Thyroid gland (tissue), 4 donors: Measurements from ENCODE around the gene SOCS1. TPM values are rescaled to one million over a fixed set of nuclear protein-coding genes. Genes with fewer than 3 reads are reported as not detected.
A peak's percentile ranks its signal among the peaks of the same experiment; 100 is the strongest.

Experiments used
- DNase-seq, 2 donors: peaks; one replicate each; pipeline ENCODE4 v3.0.0-alpha.2; 2019
- H3K27ac ChIP-seq, 3 donors: fragments of 200-600 bp; sonication (generic); 1 replicate in 2 of 3; 2 replicates in 1 of 3; pipeline ENCODE4 v1.5.1; 2016 to 2019; ENCODE audit warnings: mild to moderate bottlenecking in 1 of 3, moderate library complexity in 1 of 3
- H3K27me3 ChIP-seq: fragments of 200-600 bp; sonication (generic); one replicate; pipeline ENCODE4 v1.5.1; 2019
- H3K36me3 ChIP-seq, 2 donors: fragments of 200-600 bp; sonication (generic); one replicate each; pipeline ENCODE4 v1.5.1; 2016 to 2019
- H3K4me1 ChIP-seq, 2 donors: fragments of 200-600 bp; sonication (generic); one replicate each; pipeline ENCODE4 v1.5.1; 2017 to 2019
- H3K4me3 ChIP-seq, 3 donors: fragments of 200-600 bp; sonication (generic); replicated peaks in 1 of 3; 1 replicate in 2 of 3; 2 replicates in 1 of 3; pipeline ENCODE4 v1.5.1; 2016; ENCODE audit warnings: mild to moderate bottlenecking in 1 of 3
- H3K9me3 ChIP-seq: fragments of 200-600 bp; sonication (generic); one replicate; pipeline ENCODE4 v1.5.1; 2017
- POLR2A ChIP-seq, 2 donors: fragments of 450-650 bp; IDR thresholded peaks; one replicate each; pipeline ENCODE4 v1.6.1; 2017; ENCODE audit warnings: antibody characterized with exemption in 2 of 2, mild to moderate bottlenecking in 2 of 2, moderate library complexity in 1 of 2
- WGBS, 2 donors: methylation state at CpG; one replicate each; pipeline ENCODE4 v1.1.5; 2017; 5-methylcytosine and 5-hydroxymethylcytosine counted together
- intact Hi-C: fragments of 100-400 bp; cut with DNase I; formaldehyde crosslinking; loops from one replicate; pipeline ENCODE4 v1.15.1; 2023
- total RNA-seq, 4 donors: library from RNA; depleted of rRNA; stranded (reverse); fragments of >200 nt; gene quantifications; one replicate each; pipeline ENCODE4 v1.2.3, GENCODE V29; 2016
- TF ChIP-seq, protein P1 (sequence below), 6 experiments: fragments of 200-600 bp in 3 of 6; fragments of 450-650 bp in 3 of 6; sonication (generic) in 3 of 6; IDR thresholded peaks; one replicate each; pipeline ENCODE4 v1.5.1; 2016 to 2019; ENCODE audit warnings: antibody characterized with exemption in 6 of 6, mild to moderate bottlenecking in 2 of 6, inconsistent platforms in 1 of 6, moderate library complexity in 1 of 6

SOCS1 gene
- total RNA-seq, 4 donors from 2014 or later: 2.4 to 11.3 (median 6.2) TPM

- WGBS, 2 donors: 79 to 82% methylated on average over 9 of the region's 10 CpGs
- no peak for DNase-seq
- peak overlapping the region; percentile 9 to 64 (median 55) for H3K27ac ChIP-seq
These were observed 40.9 kb upstream of the SOCS1 start for GRCh38 chr16:11296706-11297491.

GRCh38 chr16:11296351-11296705 is 40.3 kb upstream of the SOCS1 start:
- TF ChIP-seq, protein P1, sequence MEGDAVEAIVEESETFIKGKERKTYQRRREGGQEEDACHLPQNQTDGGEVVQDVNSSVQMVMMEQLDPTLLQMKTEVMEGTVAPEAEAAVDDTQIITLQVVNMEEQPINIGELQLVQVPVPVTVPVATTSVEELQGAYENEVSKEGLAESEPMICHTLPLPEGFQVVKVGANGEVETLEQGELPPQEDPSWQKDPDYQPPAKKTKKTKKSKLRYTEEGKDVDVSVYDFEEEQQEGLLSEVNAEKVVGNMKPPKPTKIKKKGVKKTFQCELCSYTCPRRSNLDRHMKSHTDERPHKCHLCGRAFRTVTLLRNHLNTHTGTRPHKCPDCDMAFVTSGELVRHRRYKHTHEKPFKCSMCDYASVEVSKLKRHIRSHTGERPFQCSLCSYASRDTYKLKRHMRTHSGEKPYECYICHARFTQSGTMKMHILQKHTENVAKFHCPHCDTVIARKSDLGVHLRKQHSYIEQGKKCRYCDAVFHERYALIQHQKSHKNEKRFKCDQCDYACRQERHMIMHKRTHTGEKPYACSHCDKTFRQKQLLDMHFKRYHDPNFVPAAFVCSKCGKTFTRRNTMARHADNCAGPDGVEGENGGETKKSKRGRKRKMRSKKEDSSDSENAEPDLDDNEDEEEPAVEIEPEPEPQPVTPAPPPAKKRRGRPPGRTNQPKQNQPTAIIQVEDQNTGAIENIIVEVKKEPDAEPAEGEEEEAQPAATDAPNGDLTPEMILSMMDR (IDR thresholded peaks at IDR 0.05): no peak
- no peak for TF ChIP-seq POLR2A (IDR thresholded peaks at IDR 0.05)
- WGBS, 2 donors: 72 to 94% methylated on average over 3 of the region's 3 CpGs
- Histone ChIP-seq H3K9me3 (no peaks in the 10 kb centered on the region), H3K36me3 (no peaks in the 10 kb centered on the region), H3K27me3 (no peaks in the 10 kb centered on the region), H3K4me3 (no peak overlapping the region), H3K4me1 (peaks cover 3 to 18% of the 10 kb centered on the region in 2 donors), H3K27ac (no peak overlapping the region)
- DNase-seq: no peak
- intact Hi-C loops: no loop called here

More at GRCh38 chr16:11296706-11297491, 40.9 kb upstream of the SOCS1 start:
- peaks cover 3 to 14% of the 10 kb centered on the region in 2 donors for H3K4me1 ChIP-seq
- no peaks in the 10 kb centered on the region for H3K36me3 ChIP-seq
- intact Hi-C loops: no loop called here
- H3K9me3 ChIP-seq: no peaks in the 10 kb centered on the region
- no peaks in the 10 kb centered on the region for H3K27me3 ChIP-seq
- no peak overlapping the region for H3K4me3 ChIP-seq
- TF ChIP-seq POLR2A (IDR thresholded peaks at IDR 0.05): no peak
- TF ChIP-seq, protein P1 (IDR thresholded peaks at IDR 0.05): no peak

GRCh38 chr16:11295672-11296071 is 39.7 kb upstream of the SOCS1 start:
- intact Hi-C loops: no loop called here
- TF ChIP-seq POLR2A (IDR thresholded peaks at IDR 0.05): no peak
- TF ChIP-seq, protein P1 (IDR thresholded peaks at IDR 0.05): no peak
- 94 to 95% methylated on average over 4 of the region's 4 CpGs for WGBS, 2 donors
- H3K36me3 ChIP-seq: no peaks in the 10 kb centered on the region
- no peaks in the 10 kb centered on the region for H3K27me3 ChIP-seq
- no peak for DNase-seq
- H3K4me3 ChIP-seq: no peak overlapping the region
- no peaks in the 10 kb centered on the region for H3K9me3 ChIP-seq
- peaks cover 3 to 25% of the 10 kb centered on the region in 2 donors for H3K4me1 ChIP-seq
- no peak overlapping the region for H3K27ac ChIP-seq

GRCh38 chr16:11292076-11292748 is 36.2 kb upstream of the SOCS1 start:
- H3K9me3 ChIP-seq: no peaks in the 10 kb centered on the region
- H3K4me1 ChIP-seq: peaks cover 3 to 22% of the 10 kb centered on the region in 2 donors
- no peak overlapping the region for H3K27ac ChIP-seq
- WGBS, 2 donors: 83 to 92% methylated on average over 7 of the region's 7 CpGs
- DNase-seq: no peak
- TF ChIP-seq, protein P1 (IDR thresholded peaks at IDR 0.05): no peak
- no peak for TF ChIP-seq POLR2A (IDR thresholded peaks at IDR 0.05)
- intact Hi-C loops: no loop called here
- no peaks in the 10 kb centered on the region for H3K27me3 ChIP-seq
- no peaks in the 10 kb centered on the region for H3K36me3 ChIP-seq
- H3K4me3 ChIP-seq: no peak overlapping the region
